GM19239 (cell line): ENCODE data around the gene HOXC12.

ENCODE experiments used
- DNase-seq: peaks from one replicate; pipeline ENCODE4 v3.0.0; 2011; ENCODE audit warnings: low spot score; ENCODE audit not compliant: insufficient read length
- FAIRE-seq: peaks from 2 replicates; lab custom pipeline; 2011; peaks lifted over from hg19 to GRCh38; lab: Jason Lieb, UNC

Gene HOXC12

DNA sequence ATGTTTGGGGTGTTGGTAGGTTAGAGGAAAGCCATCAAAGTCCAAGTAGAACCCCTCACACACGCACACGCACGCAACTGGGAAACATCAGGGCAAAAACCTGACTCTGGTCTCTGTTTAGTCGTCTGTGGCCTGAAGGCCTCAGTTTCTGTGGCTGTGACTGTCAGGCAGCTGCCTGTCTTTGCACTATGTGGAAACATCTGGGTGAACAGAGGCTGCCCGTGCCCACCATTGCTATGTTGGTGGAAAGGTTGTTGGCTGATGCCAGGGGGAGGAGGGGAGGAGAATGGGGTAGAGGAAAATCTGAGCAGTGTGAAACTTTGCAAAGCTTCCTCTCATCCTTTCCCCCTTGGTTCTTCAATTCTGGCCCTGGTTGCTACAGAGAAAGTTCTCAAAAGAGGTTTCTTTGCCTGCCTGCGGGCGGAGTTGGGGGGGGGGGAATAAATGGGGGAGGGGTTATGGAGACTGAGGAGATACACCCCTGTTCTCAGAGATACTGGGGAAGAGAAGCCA lies 37.7 kb downstream of the HOXC12 start:
- no peak for DNase-seq
- no peak for FAIRE-seq

DNA sequence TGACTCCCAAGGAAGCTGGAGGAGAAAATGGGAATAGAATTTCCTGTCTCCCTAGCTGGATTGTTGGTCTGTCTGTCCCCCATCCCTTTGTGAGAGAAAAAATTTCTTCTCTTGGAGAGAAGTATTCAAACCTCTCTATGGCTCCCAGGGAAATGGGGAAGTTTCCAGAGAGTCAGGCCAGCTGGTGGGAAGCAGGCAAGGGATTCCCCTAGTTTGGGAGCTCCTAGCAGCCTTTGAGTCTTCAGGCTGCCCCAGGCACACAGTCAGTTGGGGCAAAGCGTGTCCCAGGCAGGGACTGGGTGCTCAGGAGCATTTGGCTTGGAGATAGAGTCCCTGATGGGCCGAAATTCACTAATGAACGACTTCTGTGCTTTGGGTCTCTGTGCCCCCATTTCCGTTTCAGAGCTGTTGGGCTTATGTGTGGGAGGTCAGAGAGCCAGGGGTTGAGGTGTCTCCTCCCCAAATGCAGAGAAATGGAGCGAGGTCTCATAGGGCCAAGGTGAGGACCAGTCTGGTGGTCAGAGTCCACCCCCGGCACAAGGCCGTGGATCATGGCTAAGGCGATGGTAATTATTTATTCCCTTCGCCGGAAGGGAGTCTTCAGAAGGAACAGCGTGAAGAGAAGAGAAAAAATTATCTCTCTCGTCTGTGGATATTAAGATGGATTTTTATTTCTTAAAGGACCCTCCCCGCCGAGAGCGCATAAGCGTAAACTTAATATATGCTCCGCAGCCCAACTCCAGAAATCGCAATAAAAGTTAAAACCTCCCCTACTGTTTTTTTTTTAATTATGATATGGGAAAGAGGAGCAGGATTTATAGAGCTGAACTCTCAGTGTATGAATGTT lies 38.7 kb downstream of the HOXC12 start:
- no peak for DNase-seq
- no peak for FAIRE-seq

DNA sequence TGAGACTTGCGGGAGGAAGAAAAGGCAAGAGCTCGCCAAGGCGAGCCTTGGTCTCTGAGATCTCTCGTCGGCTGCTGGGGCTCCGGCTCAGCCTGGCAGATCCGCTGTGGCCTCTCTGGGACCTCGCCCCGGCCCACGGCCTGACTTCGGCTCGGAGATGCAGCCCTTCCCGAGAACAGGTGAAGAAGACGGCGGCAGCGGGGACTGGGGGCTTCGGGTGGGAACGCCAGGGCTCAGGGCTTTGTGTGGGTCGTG lies 39.2 kb downstream of the HOXC12 start:
- FAIRE-seq (no peak), DNase-seq (no peak)

DNA sequence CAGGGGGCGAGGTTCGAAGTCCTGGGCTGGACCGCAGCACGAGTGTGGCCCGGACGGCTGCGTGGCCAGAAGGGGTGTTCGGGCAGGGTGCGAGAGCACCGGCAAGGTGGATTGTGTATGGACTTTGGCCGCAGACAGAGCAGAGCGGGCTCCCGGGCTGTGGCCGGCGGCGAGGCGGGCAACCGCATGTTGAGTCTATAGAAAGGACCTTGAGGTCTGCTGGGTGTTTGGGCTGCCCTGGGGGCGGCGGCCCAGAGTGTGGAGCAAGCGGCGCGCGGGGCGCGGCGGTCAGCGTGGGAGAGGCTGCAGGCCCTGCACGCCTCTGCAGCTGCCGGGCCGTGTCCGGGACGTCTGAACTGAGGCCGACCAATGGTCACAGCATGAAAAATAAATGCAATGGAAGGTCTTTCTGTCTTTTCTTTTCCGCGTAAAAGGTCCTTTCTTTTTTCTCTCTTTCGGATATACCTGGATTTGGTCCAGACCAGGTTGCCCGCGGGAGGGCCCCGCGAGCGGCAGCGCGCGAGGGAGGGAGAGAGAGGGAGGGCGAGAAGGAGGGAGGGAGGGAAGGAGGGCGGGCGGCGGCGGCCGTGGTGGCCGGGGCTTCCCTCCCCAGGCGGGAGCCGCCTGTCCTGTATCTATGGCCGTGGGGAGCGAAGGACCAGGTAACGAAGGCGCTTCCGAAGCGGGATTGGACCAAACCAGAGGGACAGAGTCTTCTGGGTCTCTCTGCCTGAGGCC lies 39.7 kb downstream of the HOXC12 start:
- DNase-seq (no peak), FAIRE-seq (no peak)

DNA sequence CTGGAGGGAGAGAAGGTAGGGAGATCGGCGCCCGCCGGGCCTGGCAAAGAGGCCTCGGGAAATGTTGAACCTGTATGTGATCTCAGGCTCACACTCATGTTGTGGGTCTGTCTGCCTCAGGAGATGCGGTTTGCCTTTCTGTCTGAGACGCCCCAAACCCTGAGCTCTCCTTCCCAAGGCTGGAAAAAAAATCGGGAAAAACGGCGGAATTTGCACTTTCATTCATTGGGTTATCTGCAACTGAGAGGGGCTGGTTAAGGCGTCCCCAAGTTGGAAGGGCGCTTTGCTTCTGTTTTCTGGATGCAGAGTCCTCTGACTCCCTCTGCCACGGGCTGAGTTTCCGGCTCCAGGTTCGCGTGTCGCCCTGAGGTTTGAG lies 40.3 kb downstream of the HOXC12 start:
- FAIRE-seq (no peak), DNase-seq (no peak)

DNA sequence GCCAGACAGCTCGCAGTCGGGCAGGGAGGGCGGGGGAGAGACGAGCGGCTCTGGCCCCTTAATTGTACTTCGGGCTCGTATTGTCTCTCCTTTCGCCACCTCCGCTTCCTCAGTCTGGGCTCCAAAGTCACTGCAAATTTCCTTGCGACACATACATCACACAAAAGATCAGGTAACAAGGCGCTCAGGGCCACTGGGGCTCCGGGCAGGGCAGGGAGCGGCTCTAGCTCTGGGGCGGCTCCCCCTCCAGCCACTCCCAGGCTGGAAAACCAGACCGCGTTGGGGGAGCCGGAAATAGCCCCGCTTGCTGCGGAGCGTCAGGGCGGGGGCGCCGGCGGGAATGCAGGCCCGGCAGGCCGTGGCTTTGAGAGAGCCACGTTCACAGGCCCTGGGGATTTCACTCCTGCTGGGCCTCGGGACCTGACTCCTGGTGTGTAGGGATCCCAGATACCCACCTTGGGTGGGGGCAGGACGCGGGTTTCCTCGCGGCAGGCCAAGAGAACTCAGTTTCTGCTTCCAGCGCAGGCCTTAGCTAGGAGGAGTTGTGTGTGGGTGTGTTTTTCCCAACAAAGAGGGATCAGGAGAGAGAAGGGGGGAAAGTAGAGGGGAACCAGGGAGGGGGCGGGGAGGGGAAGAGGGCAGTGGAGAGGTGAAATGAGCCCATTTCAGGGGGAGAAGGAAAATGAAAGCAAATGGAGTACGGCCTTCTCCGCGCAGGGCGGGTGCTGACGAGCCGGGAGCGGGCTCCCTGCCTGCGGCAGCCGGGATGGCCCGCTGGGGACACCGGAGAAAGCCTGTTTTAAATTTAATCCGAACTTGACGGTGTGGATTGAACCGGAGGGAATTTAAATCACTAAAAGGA lies 40.9 kb downstream of the HOXC12 start:
- no peak for FAIRE-seq
- no peak for DNase-seq

DNA sequence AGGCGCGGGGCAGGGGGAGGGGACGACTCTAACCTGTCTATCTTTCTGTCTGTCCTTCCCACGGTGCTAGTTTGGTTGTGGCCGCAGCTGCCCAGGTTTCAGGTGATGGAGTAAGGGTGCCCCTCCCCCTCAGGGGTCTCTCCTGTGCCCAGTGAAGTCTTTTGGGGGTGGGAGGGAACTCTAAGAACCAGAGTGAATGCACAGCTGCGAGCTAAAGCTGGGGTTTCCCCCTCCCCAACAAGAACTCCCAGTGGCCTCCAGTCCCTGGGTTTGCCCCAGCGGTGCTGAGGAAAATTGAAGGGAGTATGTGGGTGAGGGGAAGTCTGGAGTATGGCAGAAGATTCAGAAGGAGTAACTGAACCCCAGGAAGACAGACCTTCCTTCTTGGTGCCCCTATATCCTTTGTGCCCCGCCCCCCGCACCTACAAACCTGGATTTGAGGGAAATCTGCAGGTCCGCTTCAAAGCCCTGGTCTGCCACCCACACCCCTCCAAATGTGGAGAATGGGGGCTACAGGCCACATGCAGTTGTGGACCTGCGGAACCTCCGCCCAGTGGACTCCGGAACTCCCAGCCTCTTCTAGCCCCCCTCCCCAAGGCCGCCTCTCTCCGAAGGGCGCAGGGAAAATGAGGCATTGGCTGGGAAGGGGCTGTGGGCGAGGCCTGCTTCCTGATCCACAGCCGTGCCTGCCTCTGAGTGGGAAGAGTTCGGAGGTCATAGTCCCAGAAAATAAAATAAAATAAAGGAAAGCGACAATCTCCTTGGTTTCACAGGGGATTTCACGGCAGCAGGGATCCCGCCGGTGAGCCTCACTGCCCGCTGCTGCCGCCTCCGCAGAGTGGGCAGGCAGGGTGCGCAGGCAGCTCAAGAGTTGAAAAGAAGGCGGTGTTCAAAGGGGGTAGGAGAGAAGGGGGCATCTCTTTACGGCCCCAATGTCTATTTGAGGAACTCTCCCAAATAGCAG lies 41.8 kb downstream of the HOXC12 start:
- FAIRE-seq (no peak), DNase-seq (no peak)

DNA sequence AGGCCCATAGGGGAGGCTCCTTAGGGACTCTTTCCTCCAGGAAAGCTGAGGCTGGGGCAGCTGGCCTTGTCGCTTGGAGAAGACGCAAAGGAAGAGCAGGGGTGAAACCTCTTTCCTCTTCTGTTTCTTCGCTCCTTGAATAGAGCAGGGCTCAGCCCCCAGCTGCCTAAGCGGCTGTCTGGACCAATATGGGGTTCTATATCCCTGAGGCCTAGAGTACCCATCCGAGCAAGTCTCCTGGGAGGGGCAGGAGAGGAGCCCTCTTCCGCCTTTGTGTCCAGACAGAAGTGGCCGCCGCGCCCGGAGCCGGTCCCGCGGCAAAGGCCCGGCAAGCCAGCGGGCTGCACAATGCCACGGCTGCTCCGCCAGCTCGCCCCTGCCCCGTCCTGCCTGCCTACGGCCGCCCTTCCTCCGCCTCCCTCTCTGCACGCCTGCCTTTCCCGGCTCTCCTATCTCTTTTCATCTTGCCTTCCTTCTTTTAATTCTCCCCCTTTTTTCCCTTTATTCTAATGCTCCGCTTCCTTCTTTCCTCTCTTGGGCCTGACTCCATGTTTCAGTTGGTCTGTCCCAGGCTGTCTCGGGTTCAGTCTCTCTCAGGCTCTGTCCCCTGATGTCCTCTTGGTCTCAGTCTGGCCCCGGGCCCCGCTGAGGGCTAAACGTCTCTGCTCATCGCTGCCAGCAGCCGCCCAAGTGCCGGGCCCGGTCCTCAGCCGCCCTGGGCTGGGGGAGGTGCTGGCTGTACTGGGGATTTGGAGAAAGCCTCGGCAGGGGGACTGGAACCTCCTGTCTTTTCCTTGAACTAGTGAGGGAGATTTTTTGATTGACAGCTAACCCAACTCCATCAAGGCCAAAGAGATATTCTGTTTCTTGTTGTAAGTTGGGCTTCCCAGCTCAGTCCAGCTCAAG lies 42.8 kb downstream of the HOXC12 start:
- FAIRE-seq (no peak), DNase-seq (no peak)

DNA sequence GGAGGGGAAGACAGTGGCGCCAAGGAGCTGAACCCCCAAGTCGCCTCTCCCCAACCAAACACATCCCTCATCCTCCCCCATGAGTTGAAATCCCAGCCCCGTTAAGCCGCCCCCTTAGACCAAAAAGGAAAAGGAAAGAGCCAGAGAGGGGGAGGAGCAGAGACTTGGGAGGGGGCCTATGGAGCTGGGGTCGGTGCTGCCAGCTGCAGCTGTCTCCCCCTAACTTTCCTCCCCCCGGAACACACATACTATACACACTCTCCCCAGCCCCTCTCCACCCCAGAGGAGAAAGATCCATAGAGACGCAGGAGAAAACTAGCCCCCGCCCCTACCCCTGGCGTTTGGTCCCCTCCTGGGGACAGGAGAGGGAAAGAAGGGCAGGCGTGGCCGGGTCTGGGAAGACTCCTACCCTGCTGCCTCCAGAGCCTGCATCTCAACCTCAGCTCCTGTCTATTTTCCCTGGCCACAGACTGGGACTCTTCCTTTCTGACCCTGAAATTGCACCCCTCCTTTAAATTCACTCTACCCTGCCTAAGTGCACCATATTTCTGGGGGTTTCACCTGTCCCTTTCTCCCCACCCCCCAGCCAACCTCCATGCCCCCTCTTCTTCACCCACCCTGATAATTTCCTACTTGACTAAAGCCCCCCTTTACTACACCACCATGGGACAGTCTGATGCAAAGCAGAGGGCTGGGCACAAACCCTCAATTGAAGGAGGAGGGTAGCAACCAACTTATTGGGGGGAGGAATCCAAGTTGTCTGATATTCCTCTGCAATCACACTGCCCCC lies 43.6 kb downstream of the HOXC12 start:
- DNase-seq: no peak
- FAIRE-seq: no peak

DNA sequence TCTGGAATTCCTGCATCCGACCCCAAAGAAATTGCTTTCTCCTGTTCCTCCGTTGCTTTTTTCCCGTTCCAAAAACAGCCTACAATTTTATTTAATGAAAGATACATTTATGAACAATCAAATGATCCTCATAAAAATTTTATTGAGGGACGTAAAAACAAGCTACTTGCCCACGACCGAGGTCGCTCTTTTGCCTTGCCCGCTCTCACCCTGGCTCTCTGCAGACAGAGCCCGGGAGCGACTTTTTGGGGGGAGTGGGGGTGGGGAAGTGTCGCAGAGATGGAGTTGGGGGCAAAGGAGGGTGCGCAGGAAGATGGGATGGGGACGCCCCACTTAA lies 44.2 kb downstream of the HOXC12 start:
- DNase-seq (no peak), FAIRE-seq (no peak)

DNA sequence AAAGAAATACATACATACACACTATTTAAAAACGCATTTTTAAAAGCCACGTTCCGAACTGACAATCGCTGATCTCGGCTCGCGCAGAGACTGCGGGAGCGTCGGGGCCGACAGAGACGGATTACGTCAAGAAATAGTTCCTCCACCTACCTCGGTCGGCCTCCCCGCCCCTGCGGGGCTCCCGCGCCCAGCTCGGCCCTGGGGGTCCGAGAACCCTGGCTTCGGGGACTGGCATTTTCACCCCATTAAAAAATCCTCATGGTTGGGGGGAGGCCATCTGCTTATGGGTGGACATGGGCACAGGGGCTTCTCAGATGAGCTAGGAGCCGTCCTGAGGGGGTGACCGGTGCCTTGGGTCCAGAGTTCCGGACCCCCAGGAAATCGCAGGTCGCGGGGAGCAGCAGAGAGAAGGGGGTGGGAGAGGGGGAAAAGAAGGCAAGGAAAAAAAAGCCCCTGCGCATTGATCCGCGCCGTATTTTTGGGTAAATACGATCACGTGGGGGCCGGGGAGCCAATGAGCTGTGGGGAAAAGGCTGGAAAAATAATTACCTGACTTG lies 44.9 kb downstream of the HOXC12 start:
- no peak for DNase-seq
- no peak for FAIRE-seq

DNA sequence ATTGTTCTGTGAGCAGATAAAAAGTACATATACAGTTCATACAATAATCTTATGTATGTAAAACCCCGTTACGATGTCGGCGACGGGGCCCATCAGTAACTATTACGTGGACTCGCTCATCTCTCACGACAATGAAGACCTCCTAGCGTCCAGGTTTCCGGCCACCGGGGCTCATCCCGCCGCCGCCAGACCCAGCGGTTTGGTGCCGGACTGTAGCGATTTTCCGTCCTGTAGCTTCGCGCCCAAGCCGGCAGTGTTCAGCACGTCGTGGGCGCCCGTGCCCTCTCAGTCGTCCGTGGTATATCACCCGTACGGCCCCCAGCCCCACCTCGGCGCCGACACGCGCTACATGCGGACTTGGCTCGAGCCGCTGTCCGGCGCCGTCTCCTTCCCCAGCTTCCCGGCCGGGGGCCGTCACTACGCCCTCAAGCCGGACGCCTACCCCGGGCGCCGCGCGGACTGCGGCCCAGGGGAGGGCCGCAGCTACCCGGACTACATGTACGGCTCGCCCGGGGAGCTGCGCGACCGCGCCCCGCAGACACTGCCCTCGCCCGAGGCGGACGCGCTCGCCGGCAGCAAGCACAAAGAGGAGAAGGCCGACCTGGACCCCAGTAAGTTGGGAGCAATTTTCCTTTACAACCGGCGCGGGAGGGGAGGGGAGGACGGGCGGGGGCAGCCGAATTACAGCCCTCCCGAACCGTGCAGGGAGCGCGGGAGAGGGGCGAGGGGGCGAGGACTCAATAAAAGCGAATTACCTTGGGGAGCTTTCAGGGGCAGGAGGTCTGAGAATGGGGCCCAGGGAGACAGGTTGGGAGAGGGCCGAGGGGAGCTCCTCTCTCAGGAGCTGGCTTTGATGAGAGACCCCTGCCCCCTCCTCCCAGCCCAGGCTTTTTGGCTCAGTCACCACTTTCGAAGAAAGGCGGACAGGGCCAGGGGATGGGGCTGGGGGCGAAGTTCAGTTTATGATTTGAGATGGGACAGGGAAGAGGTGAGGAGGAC lies 45.7 kb downstream of the HOXC12 start, which contains the start of gene HOXC9:
Gene HOXC9, plus strand, starts transcription at position 46 of the 999 bp plus-strand sequence. Its CDS starts 28 bp downstream, at position 74.
- DNase-seq (no peak), FAIRE-seq (no peak)

DNA sequence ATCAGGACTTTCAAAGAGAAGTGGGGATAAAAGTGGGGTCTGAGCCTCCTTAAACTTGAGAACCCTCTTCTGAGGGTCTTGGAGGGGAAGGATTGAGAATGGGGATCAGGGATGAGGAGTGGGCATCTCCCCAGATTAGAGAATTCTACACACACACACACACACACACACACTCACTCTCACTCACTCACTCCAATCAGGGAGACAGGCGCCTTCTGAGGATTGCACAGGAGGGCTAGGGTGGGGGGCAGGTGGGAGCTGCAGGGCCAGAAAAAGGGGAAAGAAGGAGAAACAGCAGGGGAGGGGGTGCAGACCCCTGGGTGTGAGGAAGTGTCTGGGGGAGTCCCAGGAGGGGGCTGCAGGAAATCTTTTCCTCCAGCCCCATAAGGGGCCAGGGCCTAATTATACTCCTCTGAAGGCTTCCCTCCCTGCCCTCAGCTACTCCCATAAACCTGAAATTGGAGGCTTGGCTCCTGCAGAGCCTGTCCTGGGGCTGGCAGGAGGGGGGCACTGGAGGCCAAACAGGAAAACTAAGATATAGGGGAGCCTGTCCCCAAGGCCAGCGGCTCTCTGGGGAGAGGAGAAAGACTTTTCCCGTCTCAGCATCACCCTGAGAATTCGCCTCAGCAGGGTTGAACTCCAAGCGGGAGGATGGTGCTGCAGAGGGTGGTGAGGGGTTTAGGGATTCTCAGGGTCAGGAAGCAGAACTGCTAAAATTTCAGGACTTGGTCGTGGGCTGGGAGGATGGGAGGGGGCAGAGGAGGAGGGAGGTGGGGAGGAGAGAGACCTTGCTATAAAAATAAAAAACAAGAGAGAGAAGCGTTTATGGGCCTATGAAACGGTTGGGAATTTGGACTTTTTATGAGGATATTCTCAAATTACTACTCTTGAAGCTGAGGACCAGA lies 46.8 kb downstream of the HOXC12 start:
- DNase-seq (no peak), FAIRE-seq (no peak)

DNA sequence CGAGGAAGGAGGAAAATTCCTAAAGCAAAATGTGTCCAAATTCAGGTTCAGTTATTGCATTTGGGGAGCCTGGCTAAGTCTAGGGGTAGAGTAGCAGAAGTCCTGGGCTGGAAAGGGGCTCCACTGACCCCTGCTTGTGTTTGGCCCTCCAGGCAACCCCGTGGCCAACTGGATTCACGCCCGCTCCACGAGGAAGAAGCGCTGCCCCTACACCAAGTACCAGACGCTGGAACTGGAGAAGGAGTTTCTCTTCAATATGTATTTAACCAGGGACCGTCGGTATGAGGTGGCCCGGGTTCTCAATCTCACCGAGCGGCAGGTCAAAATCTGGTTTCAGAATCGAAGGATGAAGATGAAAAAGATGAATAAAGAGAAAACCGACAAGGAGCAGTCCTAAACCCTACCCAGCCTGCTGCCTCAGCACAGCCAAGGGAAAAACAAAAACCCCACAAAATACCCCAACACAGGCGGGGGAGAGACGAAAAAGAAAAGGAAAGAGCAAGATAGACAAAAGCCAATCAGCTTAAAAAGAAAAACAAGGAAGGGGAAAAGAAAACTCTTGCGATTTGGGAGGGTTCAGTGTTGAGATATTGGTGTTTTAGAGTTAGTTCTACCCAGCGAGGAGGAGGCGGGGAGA lies 47.7 kb downstream of the HOXC12 start:
- no peak for FAIRE-seq
- no peak for DNase-seq

DNA sequence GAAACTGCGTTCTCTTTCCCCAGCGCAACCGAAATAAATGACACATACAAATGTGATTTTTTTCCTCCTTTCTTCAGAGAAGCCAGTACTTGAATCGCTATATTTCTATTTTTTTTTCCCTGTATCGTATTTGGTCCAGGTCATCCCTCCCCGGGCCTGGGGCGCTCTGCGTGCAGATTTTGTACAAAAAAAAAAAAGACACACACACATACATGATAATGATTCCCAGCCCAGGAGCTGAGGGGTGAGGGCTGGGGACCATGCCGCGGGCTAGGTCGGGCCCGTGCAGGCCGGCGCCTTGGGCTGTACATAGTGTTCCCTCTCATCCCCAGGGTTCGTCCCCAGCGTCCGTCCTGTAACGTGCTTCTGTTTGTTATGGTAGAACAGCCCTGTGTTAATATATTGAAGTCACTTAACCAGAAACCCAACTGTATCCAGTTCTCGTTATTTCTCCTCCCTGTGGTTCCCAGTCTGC lies 48.2 kb downstream of the HOXC12 start:
- DNase-seq (no peak), FAIRE-seq (no peak)
